Kidney capillary endothelial cell (primary cell): ENCODE data around the gene SLCO4A1.
"Not testable (repeated sequence)": the region's sequence is repeated elsewhere in the genome, so short reads cannot be mapped to it uniquely, and the experiment has no call there.

Source experiments
- DNase-seq: peaks from one replicate; pipeline ENCODE4 v3.0.0-alpha.2; 2018; ENCODE audit warnings: low spot score

The SLCO4A1 gene

GRCh38 chr20:62623488-62624324, 18.6 kb upstream of the SLCO4A1 start:
- peak; percentile 87 for DNase-seq

- no peak for DNase-seq
These were observed 18.0 kb upstream of the SLCO4A1 start for GRCh38 chr20:62624325-62624690.

- no peak for DNase-seq
These were observed 17.4 kb upstream of the SLCO4A1 start for GRCh38 chr20:62624719-62625453.

GRCh38 chr20:62625516-62625915, 16.8 kb upstream of the SLCO4A1 start:
- no peak for DNase-seq

GRCh38 chr20:62625921-62626547, 16.3 kb upstream of the SLCO4A1 start:
- no peak for DNase-seq

GRCh38 chr20:62627425-62627824, 14.9 kb upstream of the SLCO4A1 start:
- not testable (repeated sequence) for DNase-seq

- no peak for DNase-seq
These were observed 14.2 kb upstream of the SLCO4A1 start for GRCh38 chr20:62627901-62628612.

- no peak for DNase-seq
These were observed 13.6 kb upstream of the SLCO4A1 start for GRCh38 chr20:62628691-62629090.

GRCh38 chr20:62629864-62630470, 12.3 kb upstream of the SLCO4A1 start:
- no peak for DNase-seq

GRCh38 chr20:62631336-62632308, 10.7 kb upstream of the SLCO4A1 start:
- DNase-seq: no peak

- no peak for DNase-seq
These were observed 9.7 kb upstream of the SLCO4A1 start for GRCh38 chr20:62632575-62633090.

- no peak for DNase-seq
These were observed 8.5 kb upstream of the SLCO4A1 start for GRCh38 chr20:62633598-62634329.

- DNase-seq: no peak
These were observed 7.9 kb upstream of the SLCO4A1 start for GRCh38 chr20:62634330-62634967.

GRCh38 chr20:62635232-62635631, 7.1 kb upstream of the SLCO4A1 start:
- no peak for DNase-seq

- no peak for DNase-seq
These were observed 6.5 kb upstream of the SLCO4A1 start for GRCh38 chr20:62635852-62636251.

GRCh38 chr20:62636446-62636845, 5.9 kb upstream of the SLCO4A1 start:
- DNase-seq: no peak

GRCh38 chr20:62637110-62637509, 5.2 kb upstream of the SLCO4A1 start:
- no peak for DNase-seq

GRCh38 chr20:62637521-62638054, 4.7 kb upstream of the SLCO4A1 start:
- DNase-seq: no peak

GRCh38 chr20:62638055-62638570, 4.2 kb upstream of the SLCO4A1 start:
- no peak for DNase-seq
